Measurements from ENCODE around the gene VAX1. TPM values are rescaled to one million over a fixed set of nuclear protein-coding genes. Genes with fewer than 3 reads are reported as not detected.

VAX1 gene
- total and polyA plus RNA-seq, 2 of the 4 experiments (the other 2 are of a cell fraction): not detected

GRCh38 chr10:117168729-117169128 lies 30.7 kb upstream of the VAX1 start:
- dilution Hi-C loops (cut with HindIII; ENCODE audit: low sequenced_read_pairs, unreplicated experiment) (no loop called here), in situ Hi-C loops (cut with MboI; ENCODE audit: low sequenced_read_pairs) (no loop called here), intact Hi-C loops (cut with micrococcal nuclease) (loop anchor here (5.0 to 10.0 kb wide), 2 partner anchors 164 to 281 kb away; partner anchors contain the start of gene SHTN1)
- Histone ChIP-seq H3K4me3 (ENCODE audit: insufficient read depth, low read depth, low read length) (no peak overlapping the region), H3K9me1 (ENCODE audit: insufficient read depth, low read length) (no peaks in the 10 kb centered on the region), H2BK120ac (ENCODE audit: low read depth, low read length) (no peak overlapping the region), H2BK5ac (ENCODE audit: low read depth, low read length, poor library complexity, severe bottlenecking) (no peak overlapping the region), H2AFZ (replicated peaks; ENCODE audit: low read length, poor library complexity) (no peak overlapping the region), H2BK20ac (ENCODE audit: low read depth, low read length) (no peak overlapping the region), H3K23ac (ENCODE audit: low read depth, low read length) (no peak overlapping the region), H2BK15ac (ENCODE audit: low read depth, low read length) (no peak overlapping the region), H3K4me2 (ENCODE audit: low read depth, low read length) (no peak overlapping the region), H3K79me1 (ENCODE audit: low read depth in 1 of 2, low read length in 2 of 2) (no peaks in the 10 kb centered on the region), H4K91ac (ENCODE audit: insufficient read depth, low read depth, low read length) (no peak overlapping the region), H3K4me1 (ENCODE audit: control insufficient read depth, insufficient read depth, low read length) (no peaks in the 10 kb centered on the region), H3K36me3 (ENCODE audit: control insufficient read depth, insufficient read depth, low read length) (no peaks in the 10 kb centered on the region), H2AK9ac (replicated peaks; ENCODE audit: low read depth, low read length, poor library complexity) (no peak overlapping the region), H3K27me3 (ENCODE audit: control insufficient read depth, insufficient read depth, low read length) (peaks cover 77% of the 10 kb centered on the region), H4K20me1 (ENCODE audit: insufficient read depth, low read length) (no peaks in the 10 kb centered on the region), H3K9me3 (ENCODE audit: control insufficient read depth, insufficient read depth, low read length) (peaks cover 2% of the 10 kb centered on the region; the same call in 1 of the 2 replicates), H2AK5ac (ENCODE audit: low read depth, low read length) (no peak overlapping the region), H3K14ac (replicated peaks; ENCODE audit: low read depth, low read length) (no peak overlapping the region), H3K4ac (ENCODE audit: low read depth, low read length) (no peak overlapping the region), H3K27ac (ENCODE audit: insufficient read depth, low read length) (no peak overlapping the region), H3K56ac (ENCODE audit: extremely low read depth, insufficient read depth, low read length) (no peak overlapping the region), H3K9ac (ENCODE audit: low read depth, low read length) (no peak overlapping the region), H4K8ac (ENCODE audit: low read depth in 2 of 2, low read length in 2 of 2) (no peak overlapping the region), H3K18ac (ENCODE audit: low read depth, low read length) (no peak overlapping the region), H4K5ac (ENCODE audit: low read depth, low read length) (no peak overlapping the region)
- BruUV-seq (replicated peaks): no TSS peak
- DNase-seq: no peak
- no peak for ATAC-seq (ENCODE audit: low read depth)
- no CpG with 5 or more reads among the region's 25 CpGs for WGBS, 2 experiments (ENCODE audit: extremely low coverage in 2 of 2, insufficient read length in 1 of 2)
- ChIA-PET POLR2A (ENCODE audit: unreplicated experiment) (no interaction called here), CTCF (interaction anchor here (1.6 to 3.0 kb wide), 3 partner anchors 11 to 380 kb away, joined by 7 to 12 read pairs (median 8); no protein-coding TSS in a partner anchor)
- TF ChIP-seq CHD1 (IDR thresholded peaks at IDR 0.05; ENCODE audit: low read depth, low read length) (no peak), ELK1 (IDR thresholded peaks at IDR 0.05; ENCODE audit: borderline replicate concordance, low read depth, low read length) (no peak), CTCF (conservative IDR thresholded peaks at IDR 0.05; ENCODE audit: low read depth, low read length) (no peak), USF2 (IDR thresholded peaks at IDR 0.05; ENCODE audit: low read depth, low read length) (no peak), MAFK (IDR thresholded peaks at IDR 0.05; ENCODE audit: low read depth, low read length) (no peak), NFE2L2 (IDR thresholded peaks at IDR 0.05; ENCODE audit: low read depth, low read length) (no peak), POLR2A (IDR thresholded peaks at IDR 0.05; ENCODE audit: low read depth, low read length) (no peak), RFX5 (IDR thresholded peaks at IDR 0.05; ENCODE audit: low read depth, low read length) (no peak), SMC3 (IDR thresholded peaks at IDR 0.05; ENCODE audit: low read depth, low read length) (no peak), CEBPB (IDR thresholded peaks at IDR 0.05; ENCODE audit: low read depth, low read length) (no peak), BHLHE40 (IDR thresholded peaks at IDR 0.05; ENCODE audit: low read depth, low read length) (no peak), MXI1 (IDR thresholded peaks at IDR 0.05; ENCODE audit: borderline replicate concordance, low read depth, low read length) (no peak), MAZ (IDR thresholded peaks at IDR 0.05; ENCODE audit: borderline replicate concordance, low read depth, low read length) (no peak)
